ENCODE measurements around the gene TRA2A. TPM values are rescaled to one million over a fixed set of nuclear protein-coding genes. Genes with fewer than 3 reads are reported as not detected.

The TRA2A gene
- total RNA-seq, 1 experiment from 2014 or later: 112 TPM

DNA sequence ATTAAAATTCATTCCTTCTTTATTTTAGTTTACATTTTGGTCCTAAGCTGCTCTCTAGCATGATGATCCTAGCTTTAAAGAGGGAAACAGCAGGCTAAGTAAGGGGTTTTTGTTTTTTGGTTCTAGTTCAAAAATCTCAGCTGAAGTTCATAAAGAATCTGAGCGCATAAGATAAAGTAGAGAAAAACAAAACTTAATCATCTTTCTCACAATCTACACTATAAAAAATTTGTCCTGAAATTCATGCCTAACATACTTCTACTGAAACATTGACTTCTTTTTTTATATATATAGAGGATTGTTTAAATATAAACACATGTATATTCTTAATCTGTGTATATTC is 54.7 kb downstream of the TRA2A start:
- intact Hi-C loops (cut with micrococcal nuclease; ENCODE audit: unreplicated experiment): loop anchor here (10.0 kb wide), 3 partner anchors 238 to 1098 kb away; partner anchors contain the start of genes PALS2, STK31 and TOMM7
- Histone ChIP-seq H3K79me2 (ENCODE audit: low read depth) (peaks cover 54% of the 10 kb centered on the region), H3K9me3 (ENCODE audit: insufficient read depth, low read depth) (no peaks in the 10 kb centered on the region), H3K27me3 (ENCODE audit: insufficient read depth, low read depth) (no peaks in the 10 kb centered on the region), H3K4me2 (peak overlapping the region; percentile 93), H3K4me3 (peak overlapping the region; percentile 73; the same call in 1 of the 2 replicates), H4K20me1 (ENCODE audit: insufficient read depth) (no peaks in the 10 kb centered on the region), H2AFZ (no peak overlapping the region), H3K9me2 (ENCODE audit: insufficient read depth) (no peaks in the 10 kb centered on the region), H3F3A (ENCODE audit: insufficient read depth, low read depth) (peaks cover 17% of the 10 kb centered on the region), H3K36me3 (ENCODE audit: low read depth) (no peaks in the 10 kb centered on the region), H3K4me1 (replicated peaks; ENCODE audit: insufficient read depth) (peaks cover 36% of the 10 kb centered on the region), H3K27ac (no peak overlapping the region)
- ChIA-PET CTCF (no interaction called here), POLR2A (ENCODE audit: unreplicated experiment) (interaction anchor here (0.6 kb wide), 1 partner anchor 1096 kb away, joined by 4 read pairs; no protein-coding TSS in a partner anchor)
- DNase-seq: no peak
- BruUV-seq (replicated peaks): no TSS peak
- no peak for TF ChIP-seq EZH2 (IDR thresholded peaks at IDR 0.05; ENCODE audit: low read depth)
- TF ChIP-seq, protein P1, sequence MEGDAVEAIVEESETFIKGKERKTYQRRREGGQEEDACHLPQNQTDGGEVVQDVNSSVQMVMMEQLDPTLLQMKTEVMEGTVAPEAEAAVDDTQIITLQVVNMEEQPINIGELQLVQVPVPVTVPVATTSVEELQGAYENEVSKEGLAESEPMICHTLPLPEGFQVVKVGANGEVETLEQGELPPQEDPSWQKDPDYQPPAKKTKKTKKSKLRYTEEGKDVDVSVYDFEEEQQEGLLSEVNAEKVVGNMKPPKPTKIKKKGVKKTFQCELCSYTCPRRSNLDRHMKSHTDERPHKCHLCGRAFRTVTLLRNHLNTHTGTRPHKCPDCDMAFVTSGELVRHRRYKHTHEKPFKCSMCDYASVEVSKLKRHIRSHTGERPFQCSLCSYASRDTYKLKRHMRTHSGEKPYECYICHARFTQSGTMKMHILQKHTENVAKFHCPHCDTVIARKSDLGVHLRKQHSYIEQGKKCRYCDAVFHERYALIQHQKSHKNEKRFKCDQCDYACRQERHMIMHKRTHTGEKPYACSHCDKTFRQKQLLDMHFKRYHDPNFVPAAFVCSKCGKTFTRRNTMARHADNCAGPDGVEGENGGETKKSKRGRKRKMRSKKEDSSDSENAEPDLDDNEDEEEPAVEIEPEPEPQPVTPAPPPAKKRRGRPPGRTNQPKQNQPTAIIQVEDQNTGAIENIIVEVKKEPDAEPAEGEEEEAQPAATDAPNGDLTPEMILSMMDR (conservative IDR thresholded peaks at IDR 0.05): no peak

DNA sequence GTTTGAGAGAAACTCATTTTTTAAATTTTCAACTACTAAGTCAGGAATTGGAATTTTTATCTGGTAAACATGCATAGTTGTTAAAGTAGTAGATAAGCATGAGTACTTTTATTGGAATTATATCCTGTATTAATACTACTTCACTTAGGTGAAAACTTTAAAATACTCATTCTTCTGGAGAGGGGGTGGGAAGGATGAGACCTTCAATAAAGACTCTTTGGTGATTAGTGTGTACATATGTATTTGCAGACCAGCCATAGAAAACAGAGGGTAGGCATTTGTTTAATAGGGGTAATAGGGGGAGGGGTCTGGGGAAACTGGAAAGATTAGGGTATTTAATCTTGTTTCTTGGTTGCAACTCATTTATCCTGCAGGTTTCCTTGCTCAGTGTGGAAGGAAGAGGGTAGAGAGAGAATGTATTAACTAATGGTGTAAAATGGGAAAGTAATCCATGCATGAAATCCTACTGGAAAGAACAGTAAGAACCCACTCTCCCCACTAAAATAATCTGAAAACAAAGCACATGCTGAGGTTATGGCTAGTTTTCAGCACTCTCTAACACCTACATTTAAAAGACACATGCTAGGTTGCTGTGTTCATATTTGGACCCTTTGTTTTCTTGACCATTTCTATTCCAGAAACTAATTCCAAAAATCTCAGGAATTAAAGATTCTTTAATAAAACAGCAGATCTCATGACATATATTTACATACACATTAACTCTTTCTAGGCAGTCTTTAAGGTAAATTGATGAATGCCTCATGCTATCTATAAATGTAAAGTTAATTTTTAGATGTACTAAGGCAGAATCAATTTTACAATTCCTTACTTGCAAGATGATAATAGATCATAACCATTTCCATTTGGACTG is 55.3 kb downstream of the TRA2A start:
- H3K36me3 ChIP-seq (ENCODE audit: low read depth): no peaks in the 10 kb centered on the region
- peak overlapping the region; percentile 78; the same call in 1 of the 2 replicates for H3K27ac ChIP-seq
- peak overlapping the region; percentile 93 for H3K4me2 ChIP-seq
- H3K9me2 ChIP-seq (ENCODE audit: insufficient read depth): no peaks in the 10 kb centered on the region
- TF ChIP-seq, protein P1 (conservative IDR thresholded peaks at IDR 0.05): no peak
- TF ChIP-seq EZH2 (IDR thresholded peaks at IDR 0.05; ENCODE audit: low read depth): no peak
- H3K79me2 ChIP-seq (ENCODE audit: low read depth): peaks cover 60% of the 10 kb centered on the region
- peak overlapping the region; percentile 73 for H3K4me3 ChIP-seq
- DNase-seq: no peak
- no peak overlapping the region for H2AFZ ChIP-seq
- POLR2A ChIA-PET (ENCODE audit: unreplicated experiment): interaction anchor here (0.6 kb wide), 1 partner anchor 1096 kb away, joined by 4 read pairs; no protein-coding TSS in a partner anchor
- CTCF ChIA-PET: no interaction called here
- H3K4me1 ChIP-seq (replicated peaks; ENCODE audit: insufficient read depth): peaks cover 39% of the 10 kb centered on the region
- H3K9me3 ChIP-seq (ENCODE audit: insufficient read depth, low read depth): no peaks in the 10 kb centered on the region
- no peaks in the 10 kb centered on the region for H3K27me3 ChIP-seq (ENCODE audit: insufficient read depth, low read depth)
- peaks cover 24% of the 10 kb centered on the region for H3F3A ChIP-seq (ENCODE audit: insufficient read depth, low read depth)
- BruUV-seq (replicated peaks): no TSS peak
- H4K20me1 ChIP-seq (ENCODE audit: insufficient read depth): no peaks in the 10 kb centered on the region
- intact Hi-C loops (cut with micrococcal nuclease; ENCODE audit: unreplicated experiment): loop anchor here (10.0 kb wide), 3 partner anchors 238 to 1098 kb away; partner anchors contain the start of genes PALS2, STK31 and TOMM7

DNA sequence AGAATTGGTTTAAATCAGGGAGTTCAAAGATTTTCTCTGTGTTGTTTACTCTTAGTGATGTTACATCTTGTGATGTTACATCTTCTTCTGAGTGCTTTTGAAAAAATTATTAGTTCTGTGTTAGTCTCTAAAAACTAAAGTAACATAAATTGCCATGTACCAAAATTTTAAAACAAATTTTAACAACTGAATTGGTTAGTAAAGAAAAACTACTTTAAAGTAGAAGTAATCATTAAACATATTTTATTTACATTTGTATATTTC is 56.3 kb downstream of the TRA2A start:
- Histone ChIP-seq H3K9me3 (ENCODE audit: insufficient read depth, low read depth) (no peaks in the 10 kb centered on the region), H3K4me2 (peak overlapping the region; percentile 93), H3K27me3 (ENCODE audit: insufficient read depth, low read depth) (no peaks in the 10 kb centered on the region), H3K27ac (peak overlapping the region; percentile 78), H2AFZ (peak overlapping the region; percentile 96), H3K36me3 (ENCODE audit: low read depth) (no peaks in the 10 kb centered on the region), H3K79me2 (ENCODE audit: low read depth) (peaks cover 61% of the 10 kb centered on the region), H3F3A (ENCODE audit: insufficient read depth, low read depth) (peaks cover 29% of the 10 kb centered on the region), H3K4me1 (replicated peaks; ENCODE audit: insufficient read depth) (peaks cover 39% of the 10 kb centered on the region), H3K4me3 (peak overlapping the region; percentile 73), H4K20me1 (ENCODE audit: insufficient read depth) (no peaks in the 10 kb centered on the region), H3K9me2 (ENCODE audit: insufficient read depth) (no peaks in the 10 kb centered on the region)
- TF ChIP-seq EZH2 (IDR thresholded peaks at IDR 0.05; ENCODE audit: low read depth): no peak
- TF ChIP-seq, protein P1 (conservative IDR thresholded peaks at IDR 0.05): no peak
- ChIA-PET CTCF (interaction anchor here (0.9 kb wide), 1 partner anchor 128 kb away, joined by 4 read pairs; no protein-coding TSS in a partner anchor), POLR2A (ENCODE audit: unreplicated experiment) (no interaction called here)
- DNase-seq: no peak
- intact Hi-C loops (cut with micrococcal nuclease; ENCODE audit: unreplicated experiment): loop anchor here (10.0 kb wide), 3 partner anchors 239 to 1099 kb away; partner anchors contain the start of genes PALS2, STK31 and TOMM7
- no TSS peak for BruUV-seq (replicated peaks)

Data from PC-9 (cell line).